GM10266 (cell line): ENCODE results near the gene SLC1A7.

Experiments
- DNase-seq: peaks from one replicate; pipeline ENCODE4 v3.0.0; 2012; ENCODE audit errors: extremely low spot score
- CTCF ChIP-seq: IDR thresholded peaks from 2 replicates; pipeline ENCODE4 v1.5.1; 2012; ENCODE audit warnings: mild to moderate bottlenecking, low read depth; ENCODE audit not compliant: control insufficient read depth, insufficient read depth; ENCODE audit errors: missing control alignments

SLC1A7 gene

DNA sequence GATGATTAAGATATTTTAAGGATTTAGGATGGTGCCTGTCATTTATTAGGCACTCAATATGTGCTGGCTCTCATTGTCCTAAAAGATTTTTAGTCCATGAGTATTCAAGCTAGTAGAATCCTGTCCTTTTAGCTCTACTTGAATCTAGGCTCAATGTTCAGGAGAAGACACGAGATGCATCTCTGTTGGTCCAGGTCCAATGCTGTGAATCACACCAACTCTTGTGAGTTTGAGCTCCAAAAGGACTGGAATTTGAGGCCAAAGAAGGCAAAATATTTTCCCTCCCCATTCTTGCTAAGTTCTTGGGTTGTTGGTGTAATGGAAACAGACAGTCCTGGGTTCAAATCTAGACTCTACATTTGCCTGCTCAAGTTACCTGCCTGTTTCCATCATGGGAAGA lies 81.9 kb downstream of the SLC1A7 start:
- TF ChIP-seq CTCF = no peak
- DNase-seq = peak; percentile 16

DNA sequence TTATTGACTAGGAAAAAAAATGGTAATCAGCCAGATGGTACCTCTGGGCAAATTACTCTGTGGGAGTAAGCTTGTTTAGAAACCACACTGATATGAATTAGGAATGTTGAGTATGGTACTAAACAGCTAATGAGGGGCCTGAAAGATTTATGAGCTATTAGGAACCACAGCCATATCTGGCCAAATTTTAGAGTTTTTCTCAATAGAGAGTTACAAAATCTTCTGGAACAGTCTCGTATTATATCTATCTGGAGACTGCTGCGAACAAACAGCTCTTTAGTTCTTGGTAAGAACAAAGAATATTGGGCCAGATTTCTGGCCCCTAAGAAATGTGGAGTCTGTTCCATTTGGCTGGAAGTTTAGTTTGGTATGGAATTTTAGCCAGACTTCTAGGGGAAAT lies 85.3 kb downstream of the SLC1A7 start:
- DNase-seq = no peak
- no peak for TF ChIP-seq CTCF

DNA sequence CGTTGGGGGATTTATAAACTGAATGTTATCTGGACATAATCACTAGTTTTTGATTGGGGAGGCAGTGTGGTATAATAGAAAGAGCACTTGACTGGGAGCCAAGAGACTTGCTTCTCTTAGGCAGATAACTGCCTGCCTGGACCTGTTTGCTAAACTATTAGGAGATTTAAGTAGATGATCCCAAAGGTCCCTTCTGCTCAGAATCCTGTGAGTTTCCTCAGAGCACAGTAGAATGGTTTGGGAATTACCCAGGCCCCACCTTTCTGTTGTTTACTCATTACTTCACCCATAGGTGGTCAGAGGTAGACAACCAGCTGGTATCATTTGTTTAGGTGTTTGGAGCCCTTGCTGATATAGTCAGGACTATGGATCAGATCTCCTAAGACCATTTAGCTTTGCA lies 90.8 kb downstream of the SLC1A7 start:
- no peak for DNase-seq
- TF ChIP-seq CTCF = no peak

- no peak for TF ChIP-seq CTCF
- no peak for DNase-seq
Measured at GRCh38 chr1:53050310-53050709, 92.1 kb downstream of the SLC1A7 start.

DNA sequence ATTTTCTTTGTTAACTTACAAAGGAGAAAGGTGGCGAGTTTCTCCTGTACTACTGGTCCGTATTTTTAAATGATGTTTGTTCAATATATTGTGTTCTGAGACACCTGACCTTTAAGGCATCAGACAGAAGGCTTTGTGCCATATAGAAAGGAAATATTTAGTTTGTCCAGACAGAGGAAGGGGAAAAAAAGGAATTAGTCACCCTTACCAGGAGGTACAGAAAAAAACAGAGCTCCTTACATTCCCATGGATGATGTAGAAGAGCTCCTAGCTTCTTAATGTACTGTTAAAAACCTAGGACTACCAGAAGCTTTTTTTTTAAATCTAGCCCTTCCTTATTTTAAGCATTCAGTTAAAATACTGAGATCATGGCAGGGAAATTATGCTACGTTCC lies 92.9 kb downstream of the SLC1A7 start:
- TF ChIP-seq CTCF = no peak
- no peak for DNase-seq

DNA sequence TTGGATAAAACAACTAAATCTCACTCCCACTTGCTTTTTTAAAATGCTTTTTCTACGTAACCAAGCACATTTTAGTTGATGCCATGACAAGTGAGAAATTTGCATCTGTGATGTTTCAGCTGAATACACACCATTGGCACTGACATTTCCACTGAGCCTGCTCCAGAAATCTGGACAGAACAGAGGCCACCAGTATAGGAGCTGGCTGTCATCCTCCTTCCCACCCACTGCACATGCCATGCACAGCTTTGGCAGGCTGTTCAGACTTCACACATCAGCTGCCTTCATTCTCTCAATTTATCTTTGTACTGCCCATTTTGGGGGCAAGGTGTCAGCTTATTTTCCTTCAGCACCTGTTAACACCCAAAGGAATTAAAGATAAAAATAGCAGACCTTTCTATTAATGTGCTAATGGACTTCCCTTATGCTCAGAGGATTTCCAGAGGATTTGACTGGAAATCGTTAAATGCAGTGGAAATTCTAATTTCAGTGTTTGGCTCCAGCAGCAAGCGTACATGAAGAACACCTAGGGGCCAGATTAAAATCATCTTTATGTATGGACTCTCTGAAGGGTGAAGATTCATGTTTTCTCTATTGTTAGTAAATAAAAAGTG lies 93.4 kb downstream of the SLC1A7 start:
- TF ChIP-seq CTCF = no peak
- DNase-seq = no peak

DNA sequence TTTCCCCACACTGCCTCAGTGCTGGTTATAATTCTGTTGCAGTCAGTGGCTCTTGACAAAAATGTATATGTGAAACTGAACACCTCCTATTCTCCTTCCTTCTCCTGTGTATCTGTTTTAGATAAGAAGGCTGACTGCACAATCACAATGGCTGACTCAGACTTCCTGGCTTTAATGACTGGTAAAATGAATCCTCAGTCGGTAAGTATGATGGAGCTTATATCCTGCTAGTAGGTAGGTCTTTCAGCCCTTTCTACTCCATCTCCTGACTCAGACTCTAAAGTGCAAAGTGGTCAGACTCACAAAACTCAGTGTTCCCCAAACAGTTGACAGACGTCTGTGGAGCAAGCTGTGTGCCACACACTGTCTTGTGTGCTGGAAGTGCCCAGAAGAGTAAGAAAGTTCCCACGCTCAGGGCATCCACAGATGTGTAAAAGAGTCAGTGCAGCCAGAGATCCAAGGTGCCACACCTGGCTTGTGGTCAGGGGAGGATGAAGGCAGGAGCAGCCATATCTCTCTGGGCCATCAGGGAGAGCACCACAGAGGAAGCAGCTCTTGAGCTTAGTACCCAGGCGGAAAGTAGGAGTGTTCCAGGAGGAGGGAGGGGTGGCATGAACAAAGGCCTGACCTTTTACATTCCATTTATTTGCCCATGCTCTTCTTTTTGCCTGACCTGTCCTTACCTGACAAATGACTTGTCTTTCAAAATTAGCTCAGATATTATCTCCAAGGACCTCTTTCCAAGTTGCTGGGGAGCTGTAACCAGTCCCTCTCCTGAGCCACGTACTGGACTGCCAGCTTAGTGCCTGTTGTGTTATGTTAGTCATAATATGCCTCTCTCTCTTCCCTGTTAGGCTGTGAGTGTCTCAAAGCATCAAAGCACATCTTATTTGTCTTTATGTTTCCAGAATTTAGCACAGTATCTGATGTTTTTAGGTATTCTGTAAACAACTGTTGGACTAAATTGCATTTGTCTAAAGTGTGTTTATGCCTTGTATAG lies 94.4 kb downstream of the SLC1A7 start:
- TF ChIP-seq CTCF = no peak
- DNase-seq = no peak
